Measurements from ENCODE around the gene RBM10.

GRCh38 chrX:47190445-47191269 lies 45.6 kb downstream of the RBM10 start:
- no peak for TF ChIP-seq CTCF (conservative IDR thresholded peaks at IDR 0.05 in 1 of 2, IDR thresholded peaks at IDR 0.05 in 1 of 2; ENCODE audit: low read depth in 1 of 2, low read length in 2 of 2)
- no peak for TF ChIP-seq EZH2 (IDR thresholded peaks at IDR 0.05; ENCODE audit: low read length, missing control alignments)

All from fibroblast of lung (primary cell).